ENCODE results near the gene RSPO3. TPM values are rescaled to one million over a fixed set of nuclear protein-coding genes. Genes with fewer than 3 reads are reported as not detected.

Gene RSPO3
- total RNA-seq, 1 experiment from 2014 or later = not detected

- Mint-ChIP-seq H3K27me3 (ENCODE audit: unreplicated experiment) (no peaks in the 10 kb centered on the region), H3K4me1 (ENCODE audit: low read depth, unreplicated experiment) (peaks cover 15% of the 10 kb centered on the region), H3K36me3 (ENCODE audit: insufficient read depth, unreplicated experiment) (no peaks in the 10 kb centered on the region), H3K9me3 (ENCODE audit: low read depth, unreplicated experiment) (no peaks in the 10 kb centered on the region), H3K27ac (ENCODE audit: unreplicated experiment) (no peak overlapping the region), H3K4me3 (ENCODE audit: low read depth, unreplicated experiment) (no peak overlapping the region)
- TF ChIP-seq, protein P1, sequence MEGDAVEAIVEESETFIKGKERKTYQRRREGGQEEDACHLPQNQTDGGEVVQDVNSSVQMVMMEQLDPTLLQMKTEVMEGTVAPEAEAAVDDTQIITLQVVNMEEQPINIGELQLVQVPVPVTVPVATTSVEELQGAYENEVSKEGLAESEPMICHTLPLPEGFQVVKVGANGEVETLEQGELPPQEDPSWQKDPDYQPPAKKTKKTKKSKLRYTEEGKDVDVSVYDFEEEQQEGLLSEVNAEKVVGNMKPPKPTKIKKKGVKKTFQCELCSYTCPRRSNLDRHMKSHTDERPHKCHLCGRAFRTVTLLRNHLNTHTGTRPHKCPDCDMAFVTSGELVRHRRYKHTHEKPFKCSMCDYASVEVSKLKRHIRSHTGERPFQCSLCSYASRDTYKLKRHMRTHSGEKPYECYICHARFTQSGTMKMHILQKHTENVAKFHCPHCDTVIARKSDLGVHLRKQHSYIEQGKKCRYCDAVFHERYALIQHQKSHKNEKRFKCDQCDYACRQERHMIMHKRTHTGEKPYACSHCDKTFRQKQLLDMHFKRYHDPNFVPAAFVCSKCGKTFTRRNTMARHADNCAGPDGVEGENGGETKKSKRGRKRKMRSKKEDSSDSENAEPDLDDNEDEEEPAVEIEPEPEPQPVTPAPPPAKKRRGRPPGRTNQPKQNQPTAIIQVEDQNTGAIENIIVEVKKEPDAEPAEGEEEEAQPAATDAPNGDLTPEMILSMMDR (IDR thresholded peaks at IDR 0.05; ENCODE audit: unreplicated experiment) = no peak
- CTCF ChIA-PET = no interaction called here
- no peak for DNase-seq
- intact Hi-C loops (cut with micrococcal nuclease; ENCODE audit: unreplicated experiment) = no loop called here
- BruUV-seq (replicated peaks) = no TSS peak
These were observed 98.6 kb downstream of the RSPO3 start for GRCh38 chr6:127216810-127217789.

GRCh38 chr6:127219869-127220268 is 101.4 kb downstream of the RSPO3 start:
- H3K4me1 Mint-ChIP-seq (ENCODE audit: low read depth, unreplicated experiment) = peaks cover 15% of the 10 kb centered on the region
- no peaks in the 10 kb centered on the region for H3K9me3 Mint-ChIP-seq (ENCODE audit: low read depth, unreplicated experiment)
- no peaks in the 10 kb centered on the region for H3K27me3 Mint-ChIP-seq (ENCODE audit: unreplicated experiment)
- no TSS peak for BruUV-seq (replicated peaks)
- H3K4me3 Mint-ChIP-seq (ENCODE audit: low read depth, unreplicated experiment) = no peak overlapping the region
- no peaks in the 10 kb centered on the region for H3K36me3 Mint-ChIP-seq (ENCODE audit: insufficient read depth, unreplicated experiment)
- CTCF ChIA-PET = no interaction called here
- TF ChIP-seq, protein P1 (IDR thresholded peaks at IDR 0.05; ENCODE audit: unreplicated experiment) = no peak
- DNase-seq = no peak
- intact Hi-C loops (cut with micrococcal nuclease; ENCODE audit: unreplicated experiment) = no loop called here
- no peak overlapping the region for H3K27ac Mint-ChIP-seq (ENCODE audit: unreplicated experiment)

- intact Hi-C loops (cut with micrococcal nuclease; ENCODE audit: unreplicated experiment) = no loop called here
- TF ChIP-seq, protein P1 (IDR thresholded peaks at IDR 0.05; ENCODE audit: unreplicated experiment) = no peak
- BruUV-seq (replicated peaks) = no TSS peak
- CTCF ChIA-PET = no interaction called here
- Mint-ChIP-seq H3K4me1 (ENCODE audit: low read depth, unreplicated experiment) (peaks cover 9% of the 10 kb centered on the region), H3K27me3 (ENCODE audit: unreplicated experiment) (no peaks in the 10 kb centered on the region), H3K9me3 (ENCODE audit: low read depth, unreplicated experiment) (no peaks in the 10 kb centered on the region), H3K36me3 (ENCODE audit: insufficient read depth, unreplicated experiment) (no peaks in the 10 kb centered on the region), H3K27ac (ENCODE audit: unreplicated experiment) (no peak overlapping the region), H3K4me3 (ENCODE audit: low read depth, unreplicated experiment) (no peak overlapping the region)
- no peak for DNase-seq
These were observed 102.7 kb downstream of the RSPO3 start for GRCh38 chr6:127221201-127221600.

GRCh38 chr6:127222418-127222817 is 103.9 kb downstream of the RSPO3 start:
- H3K4me3 Mint-ChIP-seq (ENCODE audit: low read depth, unreplicated experiment) = no peak overlapping the region
- H3K36me3 Mint-ChIP-seq (ENCODE audit: insufficient read depth, unreplicated experiment) = no peaks in the 10 kb centered on the region
- H3K27me3 Mint-ChIP-seq (ENCODE audit: unreplicated experiment) = no peaks in the 10 kb centered on the region
- no peak for DNase-seq
- TF ChIP-seq, protein P1 (IDR thresholded peaks at IDR 0.05; ENCODE audit: unreplicated experiment) = no peak
- BruUV-seq (replicated peaks) = no TSS peak
- no peaks in the 10 kb centered on the region for H3K9me3 Mint-ChIP-seq (ENCODE audit: low read depth, unreplicated experiment)
- intact Hi-C loops (cut with micrococcal nuclease; ENCODE audit: unreplicated experiment) = no loop called here
- no peak overlapping the region for H3K27ac Mint-ChIP-seq (ENCODE audit: unreplicated experiment)
- CTCF ChIA-PET = no interaction called here
- no peaks in the 10 kb centered on the region for H3K4me1 Mint-ChIP-seq (ENCODE audit: low read depth, unreplicated experiment)

Measured in Calu3 (cell line).